GM19043 (cell line): ENCODE results near the gene RABL6.
A peak's percentile ranks its signal among the peaks of the same experiment; 100 is the strongest.
"Not testable (repeated sequence)": the region's sequence is repeated elsewhere in the genome, so short reads cannot be mapped to it uniquely, and the experiment has no call there.

Experiments used
- ATAC-seq: cut with Tn5 transposase; IDR thresholded peaks from one replicate; pipeline ENCODE4 v1.9.1; 2021; ENCODE audit warnings: low read depth; ENCODE audit not compliant: unreplicated experiment

The RABL6 gene

DNA sequence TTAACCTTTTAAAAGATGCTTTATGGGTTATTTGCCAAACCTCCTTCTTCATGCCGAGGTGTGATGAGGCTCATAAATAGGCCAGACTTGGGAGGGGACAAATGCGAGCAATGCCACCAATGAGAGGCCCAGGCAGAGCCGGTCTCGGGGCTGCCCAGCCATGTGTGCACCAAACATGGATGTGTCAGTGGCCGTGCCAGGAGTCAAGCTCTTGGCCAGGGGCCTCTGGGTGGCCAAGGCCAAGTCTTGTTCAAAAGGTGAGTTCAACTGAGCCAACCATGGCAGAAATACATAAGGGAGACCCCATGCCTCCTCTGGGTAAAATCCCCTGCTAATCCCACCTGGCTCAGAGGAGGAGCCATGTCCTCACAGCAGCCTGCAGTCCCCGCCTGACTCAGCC, 32.6 kb upstream of the RABL6 start:
- ATAC-seq = no peak

GRCh38 chr9:136776947-136777346, 30.8 kb upstream of the RABL6 start:
- no peak for ATAC-seq

DNA sequence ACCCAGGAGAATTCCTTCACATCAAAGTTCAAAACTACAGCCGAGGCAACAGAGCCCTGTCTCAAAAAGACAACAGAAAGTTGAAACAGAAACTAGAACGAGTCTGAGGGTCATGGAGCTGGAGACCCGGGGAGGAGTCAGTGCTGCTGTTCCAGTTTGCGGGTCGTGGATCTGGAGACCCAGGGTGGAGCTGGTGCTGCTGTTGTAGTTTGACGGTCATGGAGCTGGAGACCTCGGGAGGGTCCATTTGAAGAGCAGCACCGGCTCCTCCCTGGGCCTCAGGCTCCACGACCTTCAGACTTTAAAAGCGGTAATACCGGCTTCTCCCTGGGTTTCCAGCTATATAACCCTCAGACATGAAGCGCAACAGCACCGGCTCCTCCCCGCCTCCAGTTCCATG, 30.4 kb upstream of the RABL6 start:
- ATAC-seq = no peak

GRCh38 chr9:136779808-136780207, 27.9 kb upstream of the RABL6 start:
- no peak for ATAC-seq

DNA sequence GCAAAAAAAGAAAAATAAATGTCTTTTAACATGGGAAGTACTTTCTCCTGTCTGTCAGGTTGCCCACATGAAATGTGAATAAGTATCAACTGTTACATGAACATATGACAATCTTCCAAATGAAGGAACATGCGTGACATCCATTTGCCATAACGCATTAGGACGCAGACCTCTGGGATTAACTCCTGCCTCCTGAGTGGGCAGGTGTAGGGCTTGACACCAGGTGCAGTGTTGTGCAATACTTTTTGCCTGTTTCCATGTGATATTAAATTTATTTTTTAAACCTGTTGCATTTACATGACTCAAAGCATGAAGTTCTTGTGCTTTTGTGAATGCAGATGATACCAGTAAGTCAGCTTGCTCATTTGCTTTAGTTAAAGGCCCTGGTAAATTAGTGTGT, 25.3 kb upstream of the RABL6 start:
- no peak for ATAC-seq

DNA sequence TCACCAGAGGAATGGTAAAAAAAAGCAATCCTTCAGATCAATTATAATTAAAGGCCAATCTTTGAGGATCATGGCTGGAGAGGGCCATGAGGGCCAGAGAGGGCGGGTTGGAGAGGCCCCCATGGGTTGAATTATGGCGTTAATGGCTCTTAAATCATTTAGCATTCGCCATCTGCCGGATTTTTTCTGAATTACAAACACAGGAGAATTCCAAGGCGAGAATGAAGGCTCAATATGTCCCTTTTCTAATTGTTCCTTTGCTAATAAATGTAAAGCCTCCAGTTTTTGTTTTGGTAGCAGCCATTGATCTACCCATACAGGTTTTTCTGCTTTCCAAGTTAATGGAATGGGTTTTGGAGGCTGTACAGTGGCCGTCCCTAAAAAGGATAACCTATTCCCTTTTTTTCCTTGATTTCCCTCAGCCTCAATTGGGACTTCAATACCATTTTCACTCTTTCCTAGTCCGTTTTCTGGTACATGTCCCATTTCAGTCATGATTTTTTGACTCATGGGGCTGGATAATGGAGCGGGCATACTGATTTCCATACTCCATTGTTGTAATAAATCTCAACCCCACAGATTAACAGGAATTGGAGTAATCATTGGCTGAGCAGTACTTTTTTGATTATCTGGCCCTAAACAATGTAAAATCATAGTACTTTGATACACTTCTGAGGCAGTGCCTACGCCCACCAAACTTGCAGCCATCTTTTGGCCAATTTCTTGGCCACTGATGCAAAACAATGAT, 23.3 kb upstream of the RABL6 start:
- ATAC-seq = no peak

- no peak for ATAC-seq
These were observed 22.8 kb upstream of the RABL6 start for GRCh38 chr9:136784997-136785361.

- ATAC-seq = not testable (repeated sequence)
These were observed 22.0 kb upstream of the RABL6 start for GRCh38 chr9:136785565-136786355.

- ATAC-seq = no peak
These were observed 21.3 kb upstream of the RABL6 start for GRCh38 chr9:136786451-136786850.

DNA sequence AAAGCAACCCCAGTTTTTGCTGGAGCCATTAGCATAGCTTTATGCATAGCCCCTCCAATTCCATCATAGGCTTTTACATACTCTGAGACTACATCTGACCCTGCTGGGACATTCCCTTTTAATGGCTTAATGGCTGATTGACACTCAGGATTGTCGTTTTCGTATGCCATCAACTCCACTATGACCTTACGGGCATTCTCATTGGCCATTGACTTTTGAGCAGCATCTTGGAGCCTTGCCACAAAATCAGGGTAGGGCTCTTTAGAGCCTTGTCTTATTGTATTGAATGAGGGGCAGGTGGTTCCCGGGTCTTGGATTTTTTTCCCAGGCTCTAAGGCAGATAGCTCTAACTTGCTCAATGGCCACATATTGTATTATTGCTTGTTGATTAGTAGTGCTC, 20.8 kb upstream of the RABL6 start:
- ATAC-seq = not testable (repeated sequence)

- ATAC-seq = no peak
These were observed 19.9 kb upstream of the RABL6 start for GRCh38 chr9:136787690-136788400.

DNA sequence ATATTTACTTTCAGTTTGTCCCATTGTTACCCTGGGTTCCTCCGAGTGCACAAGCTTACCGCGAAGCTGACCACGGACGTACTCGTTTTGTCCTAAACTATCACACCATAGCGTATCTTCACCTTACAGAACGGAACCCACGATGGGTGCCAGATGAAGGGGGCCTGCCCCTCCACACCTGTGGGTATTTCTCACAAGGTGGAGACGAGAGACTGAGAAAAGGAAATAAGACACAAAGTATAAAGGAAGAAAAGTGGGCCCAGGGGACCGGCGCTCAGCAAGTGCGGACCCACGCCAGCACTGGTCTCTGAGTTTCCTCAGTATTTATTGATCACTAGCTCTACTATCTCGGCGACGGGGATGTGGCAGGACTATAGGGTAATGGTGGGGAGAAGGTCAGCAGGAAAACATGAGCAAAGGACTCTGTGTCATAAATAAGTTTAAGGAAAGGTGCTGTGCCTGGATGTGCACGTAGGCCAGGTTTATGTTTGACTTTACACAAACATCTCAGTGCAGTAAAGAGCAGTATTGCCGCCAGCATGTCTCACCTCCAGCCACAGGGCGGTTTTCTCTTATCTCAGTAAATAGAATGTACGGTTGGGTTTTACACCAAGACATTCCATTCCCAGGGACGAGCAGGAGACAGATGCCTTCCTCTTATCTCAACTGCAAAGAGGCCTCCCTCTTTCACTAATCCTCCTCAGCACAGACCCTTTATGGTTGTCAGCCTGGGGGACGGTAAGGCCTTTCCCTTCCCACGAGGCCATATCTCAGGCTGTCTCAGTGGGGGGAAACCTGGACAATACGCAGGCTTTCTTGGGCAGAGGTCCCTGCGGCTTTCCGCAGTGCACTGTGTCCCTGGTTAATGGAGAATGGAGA, 18.9 kb upstream of the RABL6 start:
- not testable (repeated sequence) for ATAC-seq

DNA sequence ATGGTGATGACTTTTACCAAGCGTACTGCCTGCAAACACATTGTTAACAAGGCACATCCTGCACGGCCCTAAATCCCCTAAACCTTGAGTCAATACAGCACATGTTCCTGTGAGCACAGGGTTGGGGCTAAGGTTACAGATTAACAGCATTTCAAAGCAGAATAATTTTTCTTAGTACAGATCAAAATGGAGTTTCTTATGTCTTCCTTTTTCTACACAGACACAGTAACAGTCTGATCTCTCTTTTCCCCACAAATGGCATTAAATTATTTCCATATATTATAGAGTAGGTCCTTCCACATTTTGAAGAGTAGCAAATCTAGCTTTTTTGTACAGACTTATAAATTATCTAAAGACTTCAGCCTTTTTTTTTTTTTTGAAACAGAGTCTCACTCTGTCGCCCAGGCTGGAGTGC, 18.2 kb upstream of the RABL6 start:
- no peak for ATAC-seq

DNA sequence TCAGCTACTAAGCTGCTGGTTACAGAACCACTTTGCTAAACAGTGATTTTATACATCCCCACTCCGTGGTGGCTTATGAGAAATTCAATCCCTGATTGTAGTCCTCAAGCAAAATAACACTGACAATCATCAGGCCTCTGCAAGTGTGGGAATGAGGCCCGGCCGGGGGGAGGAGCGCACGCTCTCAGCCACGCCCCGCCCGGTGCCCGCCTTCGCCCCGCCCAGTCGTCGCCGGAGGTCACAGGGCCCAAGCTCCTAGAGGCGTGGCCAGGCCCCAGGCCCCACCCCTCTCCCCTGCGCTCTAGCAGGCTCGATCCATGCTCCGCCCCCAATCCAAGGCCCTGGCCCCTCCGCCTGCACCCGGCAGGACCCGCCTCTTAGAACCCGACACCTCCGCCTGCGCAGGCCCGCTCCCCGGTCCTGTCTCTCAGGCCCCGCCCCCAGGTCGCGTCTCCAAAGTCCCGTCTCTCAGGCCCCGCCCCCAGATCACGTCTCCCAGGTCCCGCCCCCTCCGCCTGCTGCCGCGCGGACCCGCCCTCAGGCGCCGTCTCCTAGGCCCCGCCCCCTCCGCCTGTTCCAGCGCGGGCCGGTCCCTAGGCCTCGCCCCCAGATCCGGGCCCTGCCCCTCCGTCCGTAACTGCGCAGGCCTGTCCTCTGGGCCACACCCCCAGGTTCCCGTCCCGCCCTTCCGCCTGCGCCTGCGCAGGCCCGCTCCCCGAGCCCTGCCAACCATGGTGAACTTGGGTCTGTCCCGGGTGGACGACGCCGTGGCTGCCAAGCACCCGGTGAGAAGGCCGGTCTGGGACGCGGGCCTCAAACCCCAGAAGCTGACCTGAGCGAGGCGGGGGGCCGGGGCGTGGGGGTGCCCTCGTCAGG, 16.9 kb upstream of the RABL6 start, which contains the start of gene TMEM141:
Gene TMEM141, plus strand, starts transcription at position 705 of the 876 bp plus-strand sequence. Its CDS starts 27 bp downstream, at position 732.
- peak; percentile 80 for ATAC-seq

DNA sequence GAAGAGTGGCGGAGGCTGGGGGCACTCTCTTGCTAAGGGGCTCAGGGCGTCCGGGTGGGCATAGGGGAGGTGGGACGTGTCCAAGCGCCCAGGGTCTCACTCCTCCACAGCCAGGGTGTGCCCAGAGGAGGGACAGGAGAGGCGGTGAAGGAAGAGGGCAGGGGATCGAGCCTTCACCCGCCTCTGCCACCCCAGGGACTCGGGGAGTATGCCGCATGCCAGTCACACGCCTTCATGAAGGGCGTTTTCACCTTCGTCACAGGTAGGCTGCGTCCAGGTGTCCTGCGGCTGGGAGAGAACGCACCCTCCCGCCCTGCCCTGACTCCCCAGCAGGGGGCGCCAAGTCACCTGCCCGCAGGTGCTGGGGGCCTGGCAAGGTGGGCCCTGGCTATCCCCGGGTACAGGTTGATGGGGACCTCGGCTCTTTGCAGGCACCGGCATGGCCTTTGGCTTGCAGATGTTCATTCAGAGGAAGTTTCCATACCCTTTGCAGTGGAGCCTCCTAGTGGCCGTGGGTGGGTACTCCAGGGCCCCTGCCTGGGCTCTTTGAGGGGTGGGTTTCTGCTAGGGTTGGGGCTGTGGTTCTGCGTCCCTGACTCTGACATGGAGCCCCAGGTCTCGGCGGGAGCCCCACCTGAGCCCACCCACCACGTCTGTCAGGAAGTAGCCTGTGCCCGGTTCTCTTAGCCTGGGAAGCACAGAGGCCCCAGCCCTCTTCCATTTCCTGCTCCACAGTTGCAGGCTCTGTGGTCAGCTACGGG, 16.1 kb upstream of the RABL6 start:
- ATAC-seq = no peak

- ATAC-seq = no peak
These were observed 15.2 kb upstream of the RABL6 start for GRCh38 chr9:136792321-136793085.

DNA sequence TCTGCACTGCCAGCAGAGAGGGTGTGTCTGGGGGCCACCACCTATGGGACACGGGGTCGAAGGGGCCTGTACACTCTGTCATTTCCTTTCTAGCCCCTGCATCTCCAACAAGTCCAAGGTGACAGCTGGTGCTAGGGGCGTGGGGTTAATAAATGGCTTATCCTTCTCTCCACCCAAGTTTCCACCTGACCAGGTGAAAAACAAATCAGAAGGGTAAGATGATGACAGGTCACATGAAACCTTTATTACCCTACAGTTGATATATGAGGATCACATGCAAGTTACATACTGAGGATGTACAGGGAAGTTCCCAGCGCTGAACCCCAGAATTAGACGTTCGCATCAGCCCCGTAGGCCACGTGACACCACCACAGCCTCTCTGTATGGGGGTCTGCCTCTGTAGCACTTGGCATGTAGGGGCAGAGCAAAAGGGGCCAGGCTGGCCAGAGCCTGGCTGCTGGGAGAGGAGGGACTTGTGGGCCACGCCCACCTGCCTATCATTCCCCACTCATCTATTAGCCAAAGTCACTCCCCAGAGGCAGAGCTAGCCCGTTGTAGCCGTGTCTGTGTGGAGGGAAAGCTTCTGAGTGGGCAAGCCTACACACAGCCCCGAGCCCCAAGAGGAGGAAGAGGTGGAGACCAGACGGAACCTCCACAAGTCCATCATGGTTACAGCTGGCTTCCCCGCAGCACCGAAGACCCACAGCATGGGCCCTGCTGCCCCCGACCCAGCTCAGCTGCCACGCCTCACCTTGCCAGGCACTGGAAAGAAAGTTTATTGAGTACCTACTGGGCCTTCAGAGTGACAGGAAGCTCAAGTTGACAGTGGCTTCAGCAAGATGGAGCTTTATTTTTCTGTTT, 14.4 kb upstream of the RABL6 start:
- no peak for ATAC-seq
